HEK293 (cell line): ENCODE data around the gene ZNF385D.

ENCODE experiments used
- CTCF ChIA-PET: fragments of 350-600 bp; formaldehyde crosslinking; extraction: SDS; loops from one replicate; lab custom pipeline; 2021; ENCODE audit warnings: antibody characterized with exemption; lab: Yijun Ruan, JAX
- POLR2A ChIA-PET: fragments of 300-600 bp; formaldehyde crosslinking; extraction: SDS; loops from one replicate; lab custom pipeline; 2020; ENCODE audit warnings: antibody characterized with exemption, inconsistent platforms; lab: Yijun Ruan, JAX
- H3K27ac ChIP-seq: fragments of 200-500 bp; sonication (Bioruptor generic); 2 replicates; pipeline ENCODE4 v1.5.1; 2014; ENCODE audit warnings: low read depth, low read length, control low read depth, inconsistent platforms; ENCODE audit errors: extremely low read depth
- H3K36me3 ChIP-seq, 2 experiments: fragments of 200-500 bp in 1 of 2; sonication (Bioruptor generic) in 1 of 2; 1 replicate in 1 of 2; 2 replicates in 1 of 2; pipeline ENCODE4 v1.5.1; 2014 to 2017; ENCODE audit warnings: inconsistent platforms in 2 of 2, low read length in 2 of 2; ENCODE audit not compliant: control insufficient read depth in 2 of 2, insufficient read depth in 1 of 2
- H3K4me1 ChIP-seq: fragments of 200-500 bp; sonication (Bioruptor generic); 2 replicates; pipeline ENCODE4 v1.5.1; 2014; ENCODE audit warnings: mild to moderate bottlenecking, low read length, inconsistent platforms; ENCODE audit not compliant: control insufficient read depth, insufficient read depth
- H3K4me3 ChIP-seq: 2 replicates; pipeline ENCODE4 v1.5.1; 2011; ENCODE audit warnings: low read depth, mild to moderate bottlenecking, control low read depth, low read length, moderate library complexity
- H3K9me3 ChIP-seq: fragments of 200-500 bp; sonication (Bioruptor generic); 2 replicates; pipeline ENCODE4 v1.5.1; 2014; ENCODE audit warnings: low read depth, low read length, inconsistent platforms; ENCODE audit not compliant: control insufficient read depth, insufficient read depth
- KLF17 ChIP-seq: fragments of 450-650 bp; formaldehyde crosslinking; IDR thresholded peaks from 2 replicates; pipeline ENCODE4 v1.5.1; 2016; ENCODE audit warnings: missing biosample characterization, missing genetic modification characterization
- PRDM6 ChIP-seq: fragments of 450-650 bp; formaldehyde crosslinking; IDR thresholded peaks from 2 replicates; pipeline ENCODE4 v1.5.1; 2017; ENCODE audit warnings: missing biosample characterization, missing genetic modification characterization
- SP3 ChIP-seq: fragments of 450-650 bp; formaldehyde crosslinking; IDR thresholded peaks from 2 replicates; pipeline ENCODE4 v1.5.1; 2016; ENCODE audit warnings: missing biosample characterization, missing genetic modification characterization
- ZBTB10 ChIP-seq: fragments of 450-650 bp; formaldehyde crosslinking; IDR thresholded peaks from 2 replicates; pipeline ENCODE4 v1.5.1; 2016; ENCODE audit warnings: missing biosample characterization, missing genetic modification characterization
- ZNF133 ChIP-seq: fragments of 450-650 bp; formaldehyde crosslinking; IDR thresholded peaks from 2 replicates; pipeline ENCODE4 v1.5.1; 2016; ENCODE audit warnings: missing biosample characterization, missing genetic modification characterization
- ZNF174 ChIP-seq: fragments of 450-650 bp; formaldehyde crosslinking; IDR thresholded peaks from 2 replicates; pipeline ENCODE4 v1.5.0; 2017; ENCODE audit warnings: missing biosample characterization, mild to moderate bottlenecking, missing genetic modification characterization
- ZNF2 ChIP-seq: fragments of 450-650 bp; formaldehyde crosslinking; IDR thresholded peaks from 2 replicates; pipeline ENCODE4 v1.5.1; 2016; ENCODE audit warnings: missing biosample characterization, missing genetic modification characterization
- ZNF223 ChIP-seq: fragments of 450-650 bp; formaldehyde crosslinking; IDR thresholded peaks from 2 replicates; pipeline ENCODE4 v1.5.1; 2016; ENCODE audit warnings: missing biosample characterization, missing genetic modification characterization
- ZNF280D ChIP-seq: fragments of 450-650 bp; formaldehyde crosslinking; IDR thresholded peaks from 2 replicates; pipeline ENCODE4 v1.5.1; 2016; ENCODE audit warnings: missing biosample characterization, missing genetic modification characterization
- ZNF449 ChIP-seq: fragments of 450-650 bp; formaldehyde crosslinking; IDR thresholded peaks from 2 replicates; pipeline ENCODE4 v1.5.1; 2017; ENCODE audit warnings: missing biosample characterization, mild to moderate bottlenecking, missing genetic modification characterization, moderate library complexity
- ZNF510 ChIP-seq: fragments of 450-650 bp; formaldehyde crosslinking; IDR thresholded peaks from 2 replicates; pipeline ENCODE4 v1.5.1; 2018; ENCODE audit warnings: mild to moderate bottlenecking, missing genetic modification characterization, missing biosample characterization; ENCODE audit not compliant: insufficient replicate concordance
- ZNF514 ChIP-seq: fragments of 450-650 bp; formaldehyde crosslinking; IDR thresholded peaks from 2 replicates; pipeline ENCODE4 v1.5.1; 2016; ENCODE audit warnings: missing biosample characterization, missing genetic modification characterization
- ZNF521 ChIP-seq: fragments of 450-650 bp; formaldehyde crosslinking; IDR thresholded peaks from 2 replicates; pipeline ENCODE4 v1.5.1; 2017; ENCODE audit warnings: missing biosample characterization, mild to moderate bottlenecking, missing genetic modification characterization
- ZNF529 ChIP-seq: fragments of 450-650 bp; formaldehyde crosslinking; IDR thresholded peaks from 2 replicates; pipeline ENCODE4 v1.5.1; 2017; ENCODE audit warnings: missing genetic modification characterization, missing biosample characterization; ENCODE audit not compliant: insufficient replicate concordance
- ZNF555 ChIP-seq: fragments of 450-650 bp; formaldehyde crosslinking; conservative IDR thresholded peaks from 2 replicates; pipeline ENCODE4 v1.5.1; 2017; ENCODE audit warnings: missing biosample characterization, mild to moderate bottlenecking, missing genetic modification characterization, inconsistent platforms
- ZNF560 ChIP-seq: fragments of 450-650 bp; formaldehyde crosslinking; IDR thresholded peaks from 2 replicates; pipeline ENCODE4 v1.5.1; 2017; ENCODE audit warnings: missing biosample characterization, missing genetic modification characterization, borderline replicate concordance
- ZNF596 ChIP-seq: fragments of 450-650 bp; IDR thresholded peaks from 2 replicates; pipeline ENCODE4 v1.5.0; 2018; ENCODE audit warnings: missing biosample characterization, mild to moderate bottlenecking, missing genetic modification characterization, moderate library complexity
- ZNF623 ChIP-seq: fragments of 450-650 bp; formaldehyde crosslinking; IDR thresholded peaks from 2 replicates; pipeline ENCODE4 v1.5.1; 2016; ENCODE audit warnings: missing biosample characterization, missing genetic modification characterization
- ZNF654 ChIP-seq: fragments of 450-650 bp; formaldehyde crosslinking; IDR thresholded peaks from 2 replicates; pipeline ENCODE4 v1.5.1; 2016; ENCODE audit warnings: low read depth, missing biosample characterization, missing genetic modification characterization
- ZNF704 ChIP-seq: fragments of 450-650 bp; formaldehyde crosslinking; IDR thresholded peaks from 2 replicates; pipeline ENCODE4 v1.5.1; 2016; ENCODE audit warnings: missing biosample characterization, missing genetic modification characterization
- ZNF791 ChIP-seq: fragments of 450-650 bp; formaldehyde crosslinking; IDR thresholded peaks from 2 replicates; pipeline ENCODE4 v1.5.1; 2016; ENCODE audit warnings: missing biosample characterization, missing genetic modification characterization
- ZSCAN23 ChIP-seq: fragments of 450-650 bp; formaldehyde crosslinking; IDR thresholded peaks from 2 replicates; pipeline ENCODE4 v1.5.1; 2016; ENCODE audit warnings: missing biosample characterization, missing genetic modification characterization

Gene ZNF385D

GRCh38 chr3:21792176-21792575, 41.2 kb upstream of the ZNF385D start:
- no peak overlapping the region for H3K27ac ChIP-seq
- no peak overlapping the region for H3K4me3 ChIP-seq
- CTCF ChIA-PET = no interaction called here
- no peaks in the 10 kb centered on the region for H3K36me3 ChIP-seq
- TF ChIP-seq ZNF791 (no peak), ZNF521 (tag by site-specific recombination) (no peak), ZNF2 (no peak), ZNF510 (no peak), SP3 (tag by site-specific recombination) (no peak), ZNF174 (tag by site-specific recombination) (no peak), ZSCAN23 (tag by site-specific recombination) (no peak), ZNF529 (tag by site-specific recombination) (no peak), ZNF514 (tag by site-specific recombination) (no peak), ZNF623 (tag by site-specific recombination) (no peak), PRDM6 (tag by site-specific recombination) (no peak), ZNF449 (tag by site-specific recombination) (no peak), ZNF704 (tag by site-specific recombination) (no peak), ZNF560 (tag by site-specific recombination) (no peak)
- H3K9me3 ChIP-seq = no peaks in the 10 kb centered on the region
- POLR2A ChIA-PET = no interaction called here
- no peaks in the 10 kb centered on the region for H3K4me1 ChIP-seq

GRCh38 chr3:21791356-21791755, 40.3 kb upstream of the ZNF385D start:
- TF ChIP-seq ZNF280D (tag by site-specific recombination) (no peak), ZNF555 (no peak), KLF17 (no peak), ZNF223 (tag by site-specific recombination) (no peak), ZNF596 (no peak), ZBTB10 (no peak), ZNF133 (tag by site-specific recombination) (no peak), ZNF654 (no peak)
- Histone ChIP-seq H3K4me1 (no peaks in the 10 kb centered on the region), H3K9me3 (no peaks in the 10 kb centered on the region), H3K4me3 (no peak overlapping the region), H3K36me3 (no peaks in the 10 kb centered on the region), H3K27ac (no peak overlapping the region)
- CTCF ChIA-PET = interaction anchor here (0.6 kb wide), 1 partner anchor 829 kb away, joined by 4 read pairs; no protein-coding TSS in a partner anchor
- POLR2A ChIA-PET = no interaction called here
